ENCODE data around the gene TMEM150C. TPM values are rescaled to one million over a fixed set of nuclear protein-coding genes. Genes with fewer than 3 reads are reported as not detected.

Gene TMEM150C
- polyA plus RNA-seq, 10 donors: 2.1 to 5.6 (median 3.6) TPM

- no peak for DNase-seq
Measured at GRCh38 chr4:82517043-82517442, 44.7 kb downstream of the TMEM150C start.

GRCh38 chr4:82515705-82516104 is 46.1 kb downstream of the TMEM150C start:
- peak in 2 of 3 donors; percentile 19 to 58 for DNase-seq

GRCh38 chr4:82513382-82513781 is 48.4 kb downstream of the TMEM150C start:
- no peak for DNase-seq

- no peak for DNase-seq
Measured at GRCh38 chr4:82510216-82510615, 51.6 kb downstream of the TMEM150C start.

- DNase-seq: peak in 2 of 3 donors; percentile 25 to 60
Measured at GRCh38 chr4:82508806-82509428, 52.9 kb downstream of the TMEM150C start.

GRCh38 chr4:82508011-82508410 is 53.8 kb downstream of the TMEM150C start:
- peak in 1 of 3 donors; percentile 17 for DNase-seq

- no peak for DNase-seq
Measured at GRCh38 chr4:82501154-82501442, 60.7 kb downstream of the TMEM150C start.

- DNase-seq: no peak
Measured at GRCh38 chr4:82500435-82501153, 61.2 kb downstream of the TMEM150C start.

GRCh38 chr4:82499738-82500434 is 61.9 kb downstream of the TMEM150C start:
- DNase-seq: no peak

GRCh38 chr4:82496349-82496748 is 65.4 kb downstream of the TMEM150C start:
- DNase-seq: no peak

- no peak for DNase-seq
Measured at GRCh38 chr4:82495666-82496065, 66.1 kb downstream of the TMEM150C start.

- no peak for DNase-seq
Measured at GRCh38 chr4:82493721-82494425, 67.9 kb downstream of the TMEM150C start.

GRCh38 chr4:82491251-82491960 is 70.4 kb downstream of the TMEM150C start:
- peak in 2 of 3 donors; percentile 8 to 31 for DNase-seq

- no peak for DNase-seq
Measured at GRCh38 chr4:82489987-82490386, 71.8 kb downstream of the TMEM150C start.

GRCh38 chr4:82489076-82489475 is 72.7 kb downstream of the TMEM150C start:
- no peak for DNase-seq

- DNase-seq: no peak
Measured at GRCh38 chr4:82484996-82485783, 76.6 kb downstream of the TMEM150C start.

- DNase-seq: no peak
Measured at GRCh38 chr4:82482387-82482786, 79.4 kb downstream of the TMEM150C start.

- no peak for DNase-seq
Measured at GRCh38 chr4:82481506-82481840, 80.3 kb downstream of the TMEM150C start.

GRCh38 chr4:82480771-82481505 is 80.8 kb downstream of the TMEM150C start:
- no peak for DNase-seq

GRCh38 chr4:82479562-82479961 is 82.2 kb downstream of the TMEM150C start:
- DNase-seq: no peak

Data from muscle of back (tissue), 11 donors.